Measurements from ENCODE around the gene DNAAF5.
"Not testable (repeated sequence)": the region's sequence is repeated elsewhere in the genome, so short reads cannot be mapped to it uniquely, and the experiment has no call there.

The DNAAF5 gene

DNA sequence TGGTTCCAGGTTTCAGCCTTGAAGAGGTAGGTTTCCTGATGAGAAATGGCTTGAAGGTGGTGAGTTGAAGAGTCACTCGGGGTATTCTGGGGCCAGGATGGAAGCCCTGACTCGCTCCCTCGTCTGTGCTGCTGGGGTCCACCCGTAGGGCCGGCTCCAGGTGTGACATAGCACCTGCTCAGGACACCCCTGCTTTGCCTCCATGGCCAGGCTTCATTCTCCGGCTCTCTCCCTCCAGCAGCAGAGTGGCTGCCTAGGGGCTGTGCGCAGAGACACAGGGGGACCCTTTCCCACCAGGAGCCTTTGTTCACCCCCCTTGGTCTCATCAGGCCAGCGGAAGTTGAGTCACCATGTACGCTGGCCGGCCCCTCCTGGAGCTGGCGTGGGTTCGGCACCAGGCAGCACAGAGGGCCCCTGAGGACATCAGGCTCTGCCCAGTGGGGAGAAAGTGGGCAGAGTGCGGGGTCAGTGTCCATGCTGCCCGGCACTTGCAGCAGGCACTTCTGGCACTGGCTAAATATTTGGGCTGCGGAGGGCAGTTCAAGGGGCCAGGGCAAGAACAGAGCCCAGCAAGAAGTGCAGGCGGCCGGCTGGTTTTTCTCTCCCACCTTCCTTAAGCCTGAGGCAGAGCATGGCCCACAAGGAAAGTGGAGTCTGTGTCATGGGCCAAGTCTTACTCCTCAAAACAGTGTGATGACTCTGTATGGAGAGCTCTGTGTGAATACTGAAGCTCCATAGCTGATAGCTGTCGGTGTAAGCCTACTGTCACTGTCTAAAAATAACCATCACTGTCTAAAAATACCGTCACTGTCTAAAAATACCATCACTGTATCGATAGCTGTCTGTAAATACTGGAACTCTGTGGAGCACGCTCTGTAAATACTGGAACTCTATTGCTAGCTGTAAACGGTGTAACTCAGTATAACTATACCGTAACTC lies 4.3 kb downstream of the DNAAF5 start:
- no peak for DNase-seq (ENCODE audit: low spot score)

DNA sequence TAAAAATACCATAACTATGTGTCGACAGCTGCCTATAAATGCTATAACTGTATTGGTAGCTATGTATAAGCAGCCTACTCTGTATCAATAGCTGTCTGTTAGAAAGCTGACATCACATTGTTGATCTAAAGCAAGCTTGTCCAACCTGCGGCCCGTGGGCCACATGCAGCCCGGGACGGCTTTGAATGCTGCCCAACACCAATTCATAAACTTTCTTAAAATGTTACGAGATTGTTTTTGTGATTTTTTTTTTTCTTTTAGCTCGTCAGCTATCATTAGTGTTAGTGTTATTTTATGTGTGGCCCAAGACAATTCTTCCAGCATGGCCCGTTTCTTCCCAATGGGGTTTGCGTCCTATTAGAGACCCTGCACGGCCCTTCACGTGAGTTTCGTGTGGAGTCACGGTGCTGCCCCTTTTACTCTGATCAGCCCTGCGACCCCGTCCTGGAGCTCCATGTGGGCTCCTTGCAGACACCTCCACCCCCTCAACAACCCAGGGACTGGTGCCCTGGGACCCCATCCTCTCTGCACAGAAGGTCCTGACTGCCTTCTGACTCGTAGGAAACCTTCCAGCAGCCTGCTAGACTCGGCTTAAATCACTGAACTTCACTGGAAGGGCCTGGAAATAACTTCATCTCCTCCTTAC lies 5.1 kb downstream of the DNAAF5 start:
- no peak for DNase-seq (ENCODE audit: low spot score)

DNA sequence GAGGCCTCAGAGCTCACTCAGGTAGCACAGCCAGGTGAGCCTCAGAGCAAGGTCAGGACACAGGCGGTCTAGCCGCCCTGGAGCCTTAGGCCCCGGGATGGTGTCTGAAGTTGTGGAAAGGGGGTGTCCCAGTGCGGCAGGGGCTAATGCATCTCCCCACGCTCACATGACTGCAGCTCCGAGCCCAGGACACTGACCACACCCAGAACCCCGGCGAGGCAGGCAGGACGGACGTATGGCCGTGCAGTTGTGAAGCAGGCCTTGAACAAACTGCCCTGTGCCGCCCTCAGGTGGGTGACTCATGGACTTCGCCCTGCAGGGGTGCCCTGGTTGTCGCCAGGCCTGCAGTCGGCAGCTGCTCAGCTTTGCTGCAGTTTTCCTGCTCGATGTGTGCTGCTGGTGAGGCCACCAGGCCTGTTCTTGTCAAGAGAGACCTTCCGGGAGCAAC lies 5.6 kb downstream of the DNAAF5 start:
- DNase-seq (ENCODE audit: low spot score) = no peak

DNA sequence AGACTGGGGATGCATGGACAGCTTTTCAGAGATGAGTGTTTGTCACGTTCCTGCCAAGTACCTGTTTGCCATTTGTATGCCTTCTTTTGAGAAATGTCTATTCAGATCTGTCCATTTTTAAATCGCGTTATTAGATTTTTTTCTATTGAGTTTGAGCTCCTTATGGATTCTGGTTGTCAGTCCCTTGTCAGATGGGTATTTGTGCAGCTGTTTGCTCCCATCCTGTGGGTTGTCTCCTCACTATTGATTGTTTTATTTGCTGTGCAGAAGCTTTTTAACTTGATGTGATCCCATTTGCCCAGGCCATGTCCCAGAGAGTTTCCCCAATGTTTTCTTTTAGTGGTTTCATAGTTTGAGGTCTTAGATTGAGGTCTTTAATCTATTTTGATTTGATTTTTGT lies 6.1 kb downstream of the DNAAF5 start:
- DNase-seq (ENCODE audit: low spot score) = no peak

DNA sequence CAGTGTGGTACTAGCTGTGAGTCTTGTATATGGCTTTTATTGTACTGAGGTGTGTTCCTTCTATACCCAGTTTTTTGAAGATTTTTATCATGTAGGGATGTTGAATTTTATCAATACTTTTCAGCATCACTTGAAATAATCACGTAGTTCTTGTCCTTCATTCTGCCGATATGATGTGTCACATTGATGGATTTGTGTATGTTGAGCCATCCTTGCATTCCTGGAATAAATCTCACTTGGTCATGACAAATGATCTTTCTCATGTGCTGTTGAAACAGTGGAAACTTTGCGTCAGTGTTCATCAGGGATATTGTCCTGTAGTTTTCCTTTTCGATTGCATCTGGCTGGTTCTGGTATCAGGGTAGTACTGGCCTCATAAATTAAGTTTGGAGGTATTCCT lies 7.7 kb downstream of the DNAAF5 start:
- DNase-seq (ENCODE audit: low spot score) = no peak

DNA sequence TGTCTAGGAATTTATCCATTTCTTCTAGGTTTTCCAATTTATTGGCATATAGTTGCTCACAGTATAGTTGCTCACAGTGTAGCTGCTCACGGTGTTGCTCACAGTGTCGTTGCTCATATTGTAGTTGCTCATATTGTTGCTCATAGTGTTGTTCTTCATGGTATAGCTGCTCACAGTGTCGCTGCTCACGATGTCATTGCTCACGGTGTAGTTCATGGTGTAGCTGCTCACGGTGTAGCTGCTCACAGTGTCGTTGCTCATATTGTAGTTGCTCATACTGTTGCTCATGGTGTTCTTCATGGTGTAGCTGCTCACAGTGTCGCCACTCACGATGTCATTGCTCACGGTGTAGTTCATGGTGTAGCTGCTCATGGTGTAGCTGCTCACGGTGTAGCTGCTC lies 8.3 kb downstream of the DNAAF5 start:
- no peak for DNase-seq (ENCODE audit: low spot score)

DNA sequence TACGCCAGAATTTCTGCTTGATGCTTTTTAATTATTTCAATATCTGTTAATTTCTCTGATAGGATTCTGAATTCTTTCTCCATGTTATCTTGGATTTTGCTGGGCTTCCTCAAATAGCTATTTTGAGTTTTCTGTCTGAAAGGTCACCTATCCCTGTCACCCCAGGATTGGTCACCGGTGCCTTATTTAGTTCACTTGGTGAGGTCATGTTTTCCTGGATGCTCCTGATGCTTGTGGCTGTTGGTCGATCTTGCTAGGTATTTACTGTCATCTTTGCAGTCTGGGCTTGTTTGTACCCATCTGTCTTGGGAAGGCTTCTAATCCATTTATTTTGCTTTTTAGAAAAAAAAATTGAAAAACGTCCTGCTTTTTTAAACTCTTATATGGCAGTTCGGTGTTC lies 11.7 kb downstream of the DNAAF5 start:
- DNase-seq (ENCODE audit: low spot score) = no peak

DNA sequence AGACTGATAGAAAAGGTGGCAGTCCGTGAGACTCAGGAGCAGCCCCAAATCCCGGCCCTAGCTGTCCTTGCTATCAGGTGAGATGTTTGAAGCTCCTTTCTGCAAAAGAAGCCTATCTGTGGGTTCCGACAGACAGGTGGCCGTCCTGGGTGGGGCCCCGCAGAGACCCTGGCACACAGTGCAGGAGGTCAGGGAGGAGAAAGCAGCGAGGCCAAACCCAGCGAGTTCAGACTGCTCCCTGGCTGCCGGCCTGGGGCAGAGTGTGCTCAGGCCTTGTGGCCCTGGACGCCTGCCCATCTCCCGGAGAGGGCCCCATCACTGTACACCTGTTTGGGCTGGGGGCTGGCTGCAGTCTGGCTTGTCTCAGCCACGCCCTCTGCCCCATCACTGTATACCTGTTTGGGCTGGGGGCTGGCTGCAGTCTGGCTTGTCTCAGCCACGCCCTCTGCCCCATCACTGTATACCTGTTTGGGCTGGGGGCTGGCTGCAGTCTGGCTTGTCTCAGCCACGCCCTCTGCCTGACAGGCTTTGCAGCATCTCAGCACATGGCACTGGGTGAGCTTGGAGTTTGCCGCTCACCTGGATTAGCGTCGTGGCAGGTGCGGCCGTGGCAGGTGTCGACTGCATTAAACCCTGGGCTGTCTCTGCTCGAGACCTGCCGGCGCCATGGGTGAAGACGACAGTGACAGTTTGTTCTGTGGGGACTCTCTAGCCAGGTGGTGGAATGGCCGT lies 12.4 kb downstream of the DNAAF5 start:
- no peak for DNase-seq (ENCODE audit: low spot score)

DNA sequence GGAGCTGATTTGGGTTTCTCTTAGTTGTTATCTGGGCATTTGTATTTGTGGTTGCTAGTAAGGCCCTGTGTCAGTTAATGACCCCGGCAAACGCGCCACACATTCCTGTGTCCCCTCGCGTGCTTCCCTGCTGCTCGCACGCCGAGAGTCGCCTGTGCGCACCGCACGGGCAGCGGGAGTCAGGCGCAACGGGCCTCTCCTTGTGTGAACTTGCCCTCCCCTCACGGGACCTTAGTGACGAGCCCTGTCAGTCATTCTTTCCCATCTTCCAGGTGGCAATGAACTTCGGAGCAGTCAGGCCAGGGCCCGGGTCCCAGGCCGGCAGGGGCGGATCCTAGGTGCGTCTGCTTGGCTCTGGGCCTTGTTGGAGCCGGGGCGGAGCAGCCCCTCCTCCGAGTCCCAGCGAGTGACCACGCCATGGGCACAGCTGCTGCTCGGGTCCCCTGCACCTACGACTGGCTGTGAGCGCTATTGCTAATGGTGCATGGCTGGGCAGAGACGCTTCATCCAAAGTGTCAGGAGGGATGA lies 13.0 kb downstream of the DNAAF5 start:
- DNase-seq (ENCODE audit: low spot score) = no peak

DNA sequence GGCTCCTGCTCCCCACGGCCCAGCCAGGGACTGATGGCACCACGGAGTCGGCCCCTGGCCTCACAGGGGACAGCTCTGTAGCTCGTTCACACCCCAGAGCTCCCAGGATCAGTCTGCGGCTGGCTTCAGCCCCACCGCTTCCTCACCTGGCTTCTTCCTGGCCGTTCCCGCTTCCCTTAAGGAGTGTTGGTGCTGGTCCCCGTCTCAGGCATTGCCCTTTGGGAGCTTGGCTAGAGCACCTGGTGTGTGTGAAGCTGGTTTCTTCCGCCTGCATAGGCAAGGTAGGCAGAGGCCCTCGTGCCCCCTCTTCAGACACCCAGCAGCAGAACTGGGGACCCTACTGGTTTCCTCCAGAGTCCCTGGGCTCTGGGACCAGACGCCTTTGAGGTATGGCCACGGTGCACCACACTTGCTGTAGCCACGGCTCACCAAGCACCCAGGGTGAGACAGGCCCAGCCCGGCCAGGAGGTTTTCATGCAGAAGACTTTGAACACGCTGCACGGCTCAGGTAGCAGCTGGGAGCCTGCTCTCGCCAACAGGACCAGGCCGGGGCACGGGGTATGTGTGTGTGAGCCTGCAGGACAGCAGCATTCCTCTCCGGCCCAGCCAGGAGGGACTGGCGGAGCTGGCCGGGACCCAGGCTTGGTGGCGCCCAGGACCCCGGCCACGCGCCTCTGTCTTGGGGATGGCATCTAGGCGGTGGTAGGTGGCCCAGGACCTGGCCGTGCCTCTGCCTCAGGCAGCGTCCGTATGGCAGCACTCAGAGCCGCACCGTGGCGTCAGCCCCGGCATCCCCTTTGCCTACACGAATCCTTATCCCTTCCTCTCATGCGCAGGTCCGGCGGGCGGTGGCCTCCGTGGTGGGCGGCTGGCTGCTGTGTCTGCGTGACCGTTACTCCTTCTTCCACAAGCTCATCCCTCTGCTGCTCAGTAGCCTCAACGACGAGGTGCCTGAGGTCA lies 13.8 kb downstream of the DNAAF5 start:
- DNase-seq (ENCODE audit: low spot score) = no peak

DNA sequence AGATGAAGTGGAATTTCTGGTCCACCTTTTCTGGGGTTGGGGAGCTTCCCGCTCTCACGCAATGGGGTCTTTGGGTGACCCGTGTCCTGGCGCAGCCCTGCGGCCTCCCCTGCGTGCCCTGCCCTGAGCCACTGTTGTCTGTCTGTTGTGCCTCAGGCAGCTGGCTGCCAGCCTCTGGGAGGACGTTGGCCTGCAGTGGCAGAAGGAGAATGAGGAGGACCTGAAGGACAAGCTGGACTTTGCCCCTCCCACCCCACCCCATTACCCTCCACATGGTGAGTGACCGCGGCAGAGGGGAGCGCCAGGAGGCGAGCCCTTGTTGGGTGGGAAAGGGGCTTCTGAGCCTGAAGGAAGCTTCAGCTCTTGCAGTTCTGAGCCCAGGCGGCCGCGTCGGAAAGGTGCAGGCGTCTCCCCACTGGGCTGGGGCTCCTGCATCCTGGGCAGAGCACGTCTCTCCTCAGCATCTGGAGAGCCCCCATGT lies 14.7 kb downstream of the DNAAF5 start:
- DNase-seq (ENCODE audit: low spot score) = no peak

DNA sequence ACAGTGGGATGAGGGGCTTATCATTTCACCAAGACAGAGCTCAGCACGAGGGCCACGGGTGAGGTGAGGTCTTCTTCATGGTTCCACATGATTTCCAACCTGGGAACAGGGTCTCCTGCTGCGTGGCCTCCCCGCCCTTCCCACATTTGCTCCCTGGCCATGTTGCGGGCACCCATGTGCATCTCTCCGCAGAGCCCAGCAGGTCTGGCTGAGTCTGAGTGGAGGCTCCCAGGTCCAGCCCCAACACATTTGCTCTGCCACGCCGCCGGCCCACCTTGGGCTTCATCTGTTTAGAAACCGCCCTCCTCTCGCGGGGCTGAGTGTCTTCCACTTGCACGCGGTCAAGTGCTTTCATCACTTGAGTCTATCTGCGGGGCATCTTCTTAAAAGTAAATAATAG lies 15.4 kb downstream of the DNAAF5 start:
- no peak for DNase-seq (ENCODE audit: low spot score)

DNA sequence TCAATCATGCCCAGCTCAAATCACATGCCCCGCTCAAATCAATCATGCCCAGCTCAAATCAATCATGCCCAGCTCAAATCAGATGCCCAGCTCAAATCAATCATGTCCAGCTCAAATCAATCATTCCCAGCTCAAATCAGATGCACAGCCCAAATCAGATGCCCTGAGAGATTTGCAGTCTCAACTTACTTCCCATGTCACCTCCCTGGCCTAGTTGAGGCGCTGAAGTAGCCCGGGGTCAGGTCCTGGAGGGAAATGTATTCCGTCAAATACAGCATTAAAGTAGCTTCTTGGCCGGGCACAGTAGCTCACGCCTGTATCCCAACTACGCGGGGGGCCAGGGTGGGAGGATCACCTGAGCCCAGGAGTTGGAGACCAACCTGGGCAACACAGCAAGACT lies 16.3 kb downstream of the DNAAF5 start:
- DNase-seq (ENCODE audit: low spot score) = no peak

DNA sequence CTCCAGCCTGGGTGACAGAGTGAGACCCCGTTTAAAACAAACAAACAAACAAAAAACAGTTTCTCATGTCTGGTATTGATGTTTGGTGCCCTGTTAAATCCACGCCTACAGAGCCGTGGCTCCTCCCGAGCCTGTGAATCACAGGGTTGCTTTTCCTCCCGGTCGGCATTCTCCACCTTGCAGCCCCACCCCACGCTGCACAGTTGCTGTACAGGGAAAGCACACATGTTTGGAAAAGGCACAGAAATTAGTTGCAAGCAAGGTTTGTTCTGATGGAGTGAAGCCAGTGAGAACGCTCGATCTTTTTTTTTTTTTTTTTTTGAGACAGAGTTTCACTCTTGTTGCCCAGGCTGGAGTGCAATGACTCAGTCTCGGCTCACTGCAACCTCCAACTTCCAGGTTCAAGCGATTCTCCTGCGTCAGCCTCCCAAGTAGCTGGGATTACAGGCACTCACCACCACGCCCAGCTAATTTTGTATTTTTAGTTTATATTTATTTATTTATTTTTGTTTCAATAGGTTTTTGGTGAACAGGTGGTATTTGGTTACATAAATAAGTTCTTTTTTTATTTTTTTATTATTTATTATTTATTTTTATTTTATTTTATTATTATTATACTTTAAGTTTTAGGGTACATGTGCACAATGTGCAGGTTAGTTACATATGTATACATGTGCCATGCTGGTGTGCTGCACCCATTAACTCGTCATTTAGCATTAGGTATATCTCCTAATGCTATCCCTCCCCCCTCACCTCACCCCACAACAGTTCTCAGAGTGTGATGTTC lies 17.0 kb downstream of the DNAAF5 start:
- not testable (repeated sequence) for DNase-seq (ENCODE audit: low spot score)

DNA sequence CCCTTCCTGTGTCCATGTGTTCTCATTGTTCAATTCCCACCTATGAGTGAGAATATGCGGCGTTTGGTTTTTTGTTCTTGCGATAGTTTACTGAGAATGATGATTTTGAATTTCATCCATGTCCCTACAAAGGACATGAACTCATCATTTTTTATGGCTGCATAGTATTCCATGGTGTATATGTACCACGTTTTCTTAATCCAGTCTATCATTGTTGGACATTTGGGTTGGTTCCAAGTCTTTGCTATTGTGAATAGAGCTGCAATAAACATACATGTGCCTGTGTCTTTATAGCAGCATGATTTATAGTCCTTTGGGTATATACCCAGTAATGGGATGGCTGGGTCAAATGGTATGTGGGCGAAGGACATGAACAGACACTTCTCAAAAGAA lies 17.6 kb downstream of the DNAAF5 start:
- not testable (repeated sequence) for DNase-seq (ENCODE audit: low spot score)

DNA sequence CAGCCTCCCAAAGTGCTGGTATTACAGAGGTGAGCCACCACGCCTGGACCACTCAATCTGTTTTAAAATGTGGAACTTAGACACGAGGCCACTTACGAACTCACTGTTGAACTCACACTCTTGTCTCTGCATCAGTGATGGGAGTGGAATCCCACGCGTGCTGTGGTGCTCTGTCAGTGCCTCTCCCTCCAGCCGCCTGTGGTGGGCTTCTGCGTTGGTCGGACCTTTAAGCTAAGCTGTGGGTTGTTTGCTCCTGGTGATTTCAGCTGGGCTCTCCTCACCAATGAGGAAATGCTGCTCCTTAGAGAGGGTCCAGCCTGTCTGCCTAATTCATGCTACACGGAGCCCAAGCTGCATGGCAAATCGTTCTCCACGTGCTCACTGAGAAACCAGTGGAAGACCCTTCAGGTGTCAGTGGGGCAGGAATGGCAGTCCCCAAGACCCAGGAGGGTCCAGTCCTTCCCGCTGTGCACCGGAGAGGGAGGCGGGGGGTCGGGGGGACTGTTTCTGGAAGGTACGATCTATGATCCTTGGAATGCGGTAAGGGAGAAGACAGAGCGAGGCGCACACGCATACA lies 18.4 kb downstream of the DNAAF5 start:
- no peak for DNase-seq (ENCODE audit: low spot score)

DNA sequence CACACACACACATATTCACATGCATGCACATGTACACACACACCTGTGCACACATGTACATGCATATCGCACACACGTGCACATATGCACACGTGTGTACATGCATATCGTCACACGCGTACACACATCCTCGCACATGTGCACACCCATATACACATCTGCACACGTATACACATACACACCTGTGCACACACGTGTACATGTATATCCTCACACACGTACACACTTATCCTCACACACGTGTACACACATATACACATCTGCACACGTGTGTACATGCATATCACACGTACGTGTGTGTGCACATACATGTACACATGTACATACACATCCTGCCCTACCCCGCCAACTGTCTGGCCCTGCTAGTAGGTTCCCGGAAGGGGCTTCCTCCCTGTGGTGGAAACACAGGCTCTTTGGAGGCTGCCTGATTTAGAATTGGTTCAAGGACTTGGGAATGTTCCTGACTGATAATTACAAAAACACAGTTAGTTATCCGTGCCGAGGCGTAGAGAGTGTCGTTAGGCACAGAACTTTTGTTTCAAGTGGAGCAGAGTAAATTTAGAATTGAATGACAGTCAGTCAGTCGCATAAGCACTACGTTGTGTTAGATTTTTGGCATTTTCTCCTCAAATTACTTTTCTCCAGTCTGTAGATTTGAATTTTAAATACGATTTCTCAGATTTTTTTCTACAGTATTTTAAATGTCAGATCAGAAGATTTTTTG lies 19.1 kb downstream of the DNAAF5 start:
- DNase-seq (ENCODE audit: low spot score) = no peak

DNA sequence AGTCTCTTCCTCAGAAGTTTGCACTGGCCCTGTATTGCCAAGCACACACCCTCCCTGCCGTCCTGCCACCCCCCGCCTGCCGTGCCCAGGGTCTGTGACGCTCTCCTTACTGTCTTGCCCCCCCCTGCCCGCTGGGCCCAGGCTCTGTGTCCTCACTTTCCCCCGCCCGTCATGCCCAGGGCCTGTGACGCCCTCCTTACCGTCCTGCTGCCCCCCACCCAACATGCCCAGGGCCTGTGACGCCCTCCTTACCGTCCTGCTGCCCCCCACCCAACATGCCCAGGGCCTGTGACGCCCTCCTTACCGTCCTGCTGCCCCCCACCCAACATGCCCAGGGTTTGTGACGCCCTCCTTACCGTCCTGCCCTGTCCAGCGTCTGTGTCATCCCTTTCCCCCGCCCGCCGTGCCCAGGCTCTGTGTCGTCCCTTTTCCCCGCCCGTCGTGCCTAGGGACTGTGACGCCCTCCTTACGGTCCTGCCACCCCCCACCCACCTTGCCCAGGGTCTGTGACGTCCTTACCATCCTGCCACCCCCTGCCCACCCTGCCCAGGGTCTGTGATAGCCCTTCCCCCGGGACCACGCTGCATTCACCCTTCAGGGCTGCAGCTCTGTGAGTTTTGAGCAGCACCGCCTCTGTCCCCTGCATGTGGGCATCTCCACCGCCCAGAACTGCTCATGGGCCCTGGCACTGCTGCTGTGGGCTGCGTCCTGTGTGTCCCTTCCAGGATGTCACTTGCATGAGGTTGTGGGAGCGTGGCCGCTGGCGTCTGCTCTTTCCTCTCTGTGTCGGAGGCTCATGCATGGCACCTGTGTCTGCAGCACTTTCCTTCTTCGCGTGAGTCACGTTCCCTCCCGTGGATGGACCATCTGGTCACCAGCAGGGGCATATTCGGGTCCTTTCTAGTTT lies 19.9 kb downstream of the DNAAF5 start:
- DNase-seq (ENCODE audit: low spot score) = no peak

Data from COLO829 (cell line).